ENCODE results near the gene RPE.

Gene RPE

DNA sequence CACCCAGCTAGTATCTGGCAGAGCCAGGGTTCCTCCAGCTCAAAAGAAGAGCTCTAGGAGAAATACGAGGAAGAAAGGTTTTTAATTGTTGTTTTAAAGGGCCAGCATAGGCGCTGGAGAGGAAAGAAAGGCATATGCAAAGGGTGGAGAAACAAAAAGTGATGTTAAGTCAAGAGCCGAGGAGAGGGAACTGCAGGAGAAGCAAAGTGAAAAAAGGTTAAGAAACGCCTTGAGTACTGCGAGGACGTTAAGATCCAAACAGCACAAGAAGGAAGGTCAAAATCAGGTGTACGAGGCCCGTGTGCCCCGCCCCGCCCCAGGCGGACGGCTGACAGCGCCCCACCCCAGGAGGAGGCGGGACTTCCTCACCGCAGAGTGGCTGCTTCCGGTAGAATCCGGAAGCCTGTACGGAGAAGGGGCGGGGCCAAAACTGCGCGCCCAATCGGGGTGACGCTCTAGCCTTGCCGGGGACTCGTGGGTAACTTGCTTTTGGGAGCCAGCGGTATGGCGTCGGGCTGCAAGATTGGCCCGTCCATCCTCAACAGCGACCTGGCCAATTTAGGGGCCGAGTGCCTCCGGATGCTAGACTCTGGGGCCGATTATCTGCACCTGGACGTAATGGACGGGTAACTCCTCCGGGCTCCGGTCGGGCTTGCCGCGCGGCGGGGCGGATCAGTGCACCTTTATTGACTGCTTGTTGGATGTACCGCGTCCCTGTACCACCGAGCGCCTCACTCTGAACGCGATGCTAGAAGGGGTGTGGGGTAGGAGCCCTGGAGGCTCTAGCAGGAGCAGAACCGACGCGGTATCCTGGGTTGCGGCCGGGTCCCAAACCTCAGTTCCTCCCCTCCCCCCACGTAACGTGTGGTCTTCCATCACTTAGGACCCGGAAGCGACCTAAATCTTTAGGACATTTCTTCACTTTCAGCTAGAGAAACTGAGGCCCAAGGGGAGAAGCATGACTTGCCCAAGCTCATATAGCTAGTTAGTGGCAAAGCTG, at the start of gene RPE:
TSS of gene RPE (plus strand) at position 481 of the 1,000 bp plus-strand sequence. CDS start at position 505, 24 bp downstream.
- peak within 1 kb of the TSS; percentile 73 for H3K4me3 ChIP-seq (ENCODE audit: low read depth, low read length)
- peak; percentile 83 for DNase-seq (ENCODE audit: low read depth)
- TF ChIP-seq CTCF (IDR thresholded peaks at IDR 0.05; ENCODE audit: low read depth, low read length, missing control alignments), result no peak

- H3K4me3 ChIP-seq (ENCODE audit: low read depth, low read length), result no peak overlapping the region
- no peak for TF ChIP-seq CTCF (IDR thresholded peaks at IDR 0.05; ENCODE audit: low read depth, low read length, missing control alignments)
- DNase-seq (ENCODE audit: low read depth), result no peak
Observed at GRCh38 chr2:209956271-209956670, 46.2 kb upstream of the RPE start.

GRCh38 chr2:209958016-209958415, 44.4 kb upstream of the RPE start:
- TF ChIP-seq CTCF (IDR thresholded peaks at IDR 0.05; ENCODE audit: low read depth, low read length, missing control alignments), result no peak
- H3K4me3 ChIP-seq (ENCODE audit: low read depth, low read length), result no peak overlapping the region
- no peak for DNase-seq (ENCODE audit: low read depth)

- no peak overlapping the region for H3K4me3 ChIP-seq (ENCODE audit: low read depth, low read length)
- TF ChIP-seq CTCF (IDR thresholded peaks at IDR 0.05; ENCODE audit: low read depth, low read length, missing control alignments), result no peak
Observed at GRCh38 chr2:209960045-209960444, 42.4 kb upstream of the RPE start.

DNA sequence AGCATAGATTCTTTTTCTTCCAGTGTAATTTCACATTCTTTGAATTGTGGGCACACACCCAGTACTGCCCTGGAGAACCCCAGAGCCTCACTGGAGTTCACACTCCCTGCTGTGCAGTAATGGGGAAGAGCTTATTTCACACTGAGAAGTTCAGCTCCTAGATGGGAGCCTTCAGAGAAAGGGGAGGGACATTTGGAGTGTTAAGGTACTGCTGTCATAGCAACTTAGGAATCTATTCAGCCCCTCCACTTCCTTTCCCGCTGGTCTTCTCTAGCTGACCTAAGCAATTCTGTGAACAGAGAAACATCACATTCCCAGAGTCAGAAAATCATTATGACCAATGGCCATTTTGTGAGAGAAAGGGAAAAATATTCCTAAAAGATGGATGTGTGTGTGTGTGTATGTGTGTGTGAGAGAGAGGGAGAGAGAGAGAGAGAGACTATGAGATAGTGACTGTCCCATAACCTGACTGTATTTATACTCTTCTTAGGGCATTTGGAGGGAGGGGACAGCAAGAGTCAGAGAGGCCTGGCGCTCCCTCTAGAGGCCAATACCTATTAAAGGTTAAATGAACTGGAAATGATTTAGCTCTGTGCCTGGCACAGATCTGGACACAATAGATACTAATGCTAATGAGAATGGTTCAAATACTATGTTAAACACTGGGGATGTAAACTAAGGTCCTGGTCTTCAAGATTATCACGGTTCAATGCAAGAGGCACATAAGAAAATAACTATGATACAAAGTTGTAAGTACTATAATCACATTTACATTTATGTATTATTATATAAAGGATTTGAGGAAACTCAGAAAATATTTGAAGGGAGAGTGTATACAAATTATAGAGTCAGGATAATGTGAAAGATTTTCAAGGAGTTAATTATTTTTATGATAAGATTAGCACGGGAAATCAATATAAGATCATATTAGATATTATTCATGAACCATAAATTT, 41.5 kb upstream of the RPE start:
- no peak overlapping the region for H3K4me3 ChIP-seq (ENCODE audit: low read depth, low read length)
- peak; percentile 73 for TF ChIP-seq CTCF (IDR thresholded peaks at IDR 0.05; ENCODE audit: low read depth, low read length, missing control alignments)

More at GRCh38 chr2:209960045-209960444, 42.4 kb upstream of the RPE start:
- DNase-seq (ENCODE audit: low read depth), result no peak

DNA sequence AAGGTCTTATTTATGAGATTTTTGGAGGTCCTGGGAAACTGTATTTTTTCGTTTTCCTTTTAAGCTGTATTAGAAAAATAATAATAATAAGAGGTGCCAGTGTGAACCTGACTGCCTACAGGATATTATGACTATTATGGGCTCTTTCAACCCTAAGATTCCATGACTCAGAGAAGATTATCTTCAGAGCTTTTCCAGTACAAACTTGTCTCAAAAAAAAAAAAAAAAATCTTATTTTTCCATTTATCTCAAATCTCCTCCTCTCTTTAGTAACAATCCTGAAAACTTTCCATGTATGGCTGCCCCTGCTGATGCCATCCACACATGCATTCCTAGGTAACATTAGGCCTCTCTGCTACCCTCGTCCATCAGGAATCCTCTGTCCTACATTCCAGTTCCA, 36.7 kb upstream of the RPE start:
- TF ChIP-seq CTCF (IDR thresholded peaks at IDR 0.05; ENCODE audit: low read depth, low read length, missing control alignments), result no peak
- no peak for DNase-seq (ENCODE audit: low read depth)

More for the DNA sequence above, 41.5 kb upstream of the RPE start:
- DNase-seq (ENCODE audit: low read depth), result peak; percentile 3

More for the DNA sequence above, 36.7 kb upstream of the RPE start:
- no peak overlapping the region for H3K4me3 ChIP-seq (ENCODE audit: low read depth, low read length)

All from GM12864 (cell line).